Measurements from ENCODE around the gene SWT1.

Gene SWT1

DNA sequence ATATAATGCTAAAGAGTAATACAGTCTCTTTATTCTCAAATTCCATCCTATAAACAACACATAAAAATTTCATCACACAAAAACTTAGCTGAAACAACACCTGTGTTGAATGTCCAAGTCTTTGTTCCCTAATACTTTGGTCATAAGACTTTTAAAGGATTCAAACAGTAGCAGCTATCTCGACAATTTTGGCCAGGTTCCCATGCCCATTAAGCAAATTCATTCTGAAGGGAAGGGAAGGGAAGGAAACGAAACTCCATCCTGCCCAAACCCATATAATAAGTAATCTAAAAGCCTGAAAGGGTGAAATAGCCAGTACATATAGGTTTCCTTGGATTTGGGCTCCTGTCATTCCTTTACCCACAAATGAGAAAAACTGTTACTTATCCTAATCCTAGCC lies 152.6 kb downstream of the SWT1 start:
- TF ChIP-seq, protein P1, sequence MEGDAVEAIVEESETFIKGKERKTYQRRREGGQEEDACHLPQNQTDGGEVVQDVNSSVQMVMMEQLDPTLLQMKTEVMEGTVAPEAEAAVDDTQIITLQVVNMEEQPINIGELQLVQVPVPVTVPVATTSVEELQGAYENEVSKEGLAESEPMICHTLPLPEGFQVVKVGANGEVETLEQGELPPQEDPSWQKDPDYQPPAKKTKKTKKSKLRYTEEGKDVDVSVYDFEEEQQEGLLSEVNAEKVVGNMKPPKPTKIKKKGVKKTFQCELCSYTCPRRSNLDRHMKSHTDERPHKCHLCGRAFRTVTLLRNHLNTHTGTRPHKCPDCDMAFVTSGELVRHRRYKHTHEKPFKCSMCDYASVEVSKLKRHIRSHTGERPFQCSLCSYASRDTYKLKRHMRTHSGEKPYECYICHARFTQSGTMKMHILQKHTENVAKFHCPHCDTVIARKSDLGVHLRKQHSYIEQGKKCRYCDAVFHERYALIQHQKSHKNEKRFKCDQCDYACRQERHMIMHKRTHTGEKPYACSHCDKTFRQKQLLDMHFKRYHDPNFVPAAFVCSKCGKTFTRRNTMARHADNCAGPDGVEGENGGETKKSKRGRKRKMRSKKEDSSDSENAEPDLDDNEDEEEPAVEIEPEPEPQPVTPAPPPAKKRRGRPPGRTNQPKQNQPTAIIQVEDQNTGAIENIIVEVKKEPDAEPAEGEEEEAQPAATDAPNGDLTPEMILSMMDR (IDR thresholded peaks at IDR 0.05; ENCODE audit: low read depth, low read length) = no peak
- DNase-seq (ENCODE audit: low read depth in 2 of 2) = peak in 1 of 2 donors; percentile 19
- no peak overlapping the region for H3K4me3 ChIP-seq (replicated peaks in 1 of 2; ENCODE audit: low read depth in 2 of 2, low read length in 2 of 2)

DNA sequence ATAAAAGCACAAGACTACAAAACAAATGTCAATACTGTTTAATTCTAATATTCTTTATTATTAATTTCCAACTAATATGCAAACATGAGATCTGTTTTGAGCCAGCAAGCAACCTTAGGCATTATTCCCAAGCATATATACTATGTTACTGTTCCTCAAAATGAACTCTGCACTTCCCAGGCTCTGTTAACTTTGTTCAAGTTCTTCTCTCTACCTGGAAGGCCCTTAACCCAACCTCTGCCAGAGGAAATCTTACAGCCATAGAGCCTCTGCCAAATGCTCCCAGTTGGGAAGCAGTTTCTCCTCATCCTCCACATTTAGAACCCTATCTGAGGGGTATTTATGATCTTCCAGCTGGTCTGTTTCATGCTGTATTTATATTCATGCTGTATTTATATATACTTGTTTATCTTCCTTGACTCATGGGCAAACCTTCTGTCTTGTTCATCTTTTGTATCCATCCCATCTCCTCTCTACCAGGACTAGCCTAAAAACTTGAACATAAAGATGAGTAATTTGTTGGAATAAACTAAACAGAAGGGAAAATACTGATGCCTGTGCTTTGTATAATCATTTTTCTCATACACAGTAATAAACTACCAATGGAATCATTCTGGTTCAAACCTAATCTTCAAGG lies 154.7 kb downstream of the SWT1 start:
- TF ChIP-seq, protein P1 (IDR thresholded peaks at IDR 0.05; ENCODE audit: low read depth, low read length) = no peak
- H3K4me3 ChIP-seq (replicated peaks in 1 of 2; ENCODE audit: low read depth in 2 of 2, low read length in 2 of 2) = no peak overlapping the region
- DNase-seq (ENCODE audit: low read depth in 2 of 2) = peak in 1 of 2 donors; percentile 20

DNA sequence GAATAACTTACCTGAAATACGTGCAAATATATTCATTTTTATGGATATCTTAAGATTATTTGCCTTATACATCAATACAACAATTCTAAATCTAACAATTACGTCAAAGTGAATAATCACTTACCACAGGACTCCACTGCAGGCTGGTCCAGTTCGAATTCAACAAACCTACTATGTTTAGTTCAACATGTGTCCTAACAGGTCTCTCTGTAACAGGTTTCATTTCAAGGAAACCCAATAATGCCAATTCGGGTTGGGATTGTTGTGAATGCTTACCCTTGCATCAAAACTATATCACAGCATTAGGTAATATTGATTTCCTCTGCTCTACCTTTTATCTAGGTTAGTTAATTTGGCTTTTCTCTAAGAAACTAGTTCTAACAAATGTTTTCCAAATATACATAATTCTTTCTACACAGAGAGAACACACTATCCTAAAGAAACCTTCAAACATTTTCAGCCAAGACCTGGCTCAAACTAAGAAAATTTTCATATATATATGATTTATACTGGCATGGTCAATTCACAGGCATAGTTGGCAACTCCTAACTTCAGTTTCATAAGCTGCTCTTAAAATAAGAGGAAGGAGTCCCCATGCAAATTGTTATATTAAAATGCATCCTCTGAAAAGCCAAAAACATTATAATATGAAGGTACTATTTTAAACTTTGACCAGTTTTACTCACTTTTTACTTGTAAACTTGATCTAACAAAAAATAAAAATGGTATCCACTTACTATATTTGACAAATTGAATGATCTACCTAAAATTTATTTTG lies 155.6 kb downstream of the SWT1 start:
- TF ChIP-seq, protein P1 (IDR thresholded peaks at IDR 0.05; ENCODE audit: low read depth, low read length) = no peak
- DNase-seq (ENCODE audit: low read depth in 2 of 2) = no peak
- H3K4me3 ChIP-seq (replicated peaks in 1 of 2; ENCODE audit: low read depth in 2 of 2, low read length in 2 of 2) = no peak overlapping the region

DNA sequence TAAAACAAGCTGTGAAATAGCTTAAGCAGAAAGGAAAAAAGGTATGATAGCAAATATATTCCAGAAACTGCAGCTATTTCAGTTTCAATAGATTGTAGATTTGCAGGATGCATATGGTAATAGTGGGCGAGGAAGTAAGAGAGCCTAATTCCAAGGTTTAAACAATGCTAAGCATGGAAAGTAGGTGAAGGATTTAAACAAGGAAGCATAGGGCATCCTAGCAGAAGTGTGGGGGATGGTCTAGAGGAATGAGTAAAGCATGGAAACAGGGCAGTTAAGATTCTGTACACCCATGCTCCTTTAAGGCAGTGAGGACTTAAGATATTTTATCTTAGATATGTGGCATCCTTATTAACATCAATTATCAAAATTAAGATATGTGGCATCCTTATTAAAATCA lies 157.4 kb downstream of the SWT1 start:
- H3K4me3 ChIP-seq (replicated peaks in 1 of 2; ENCODE audit: low read depth in 2 of 2, low read length in 2 of 2) = peak overlapping the region; percentile 5 to 98
- peak; percentile 21 to 24 for DNase-seq (ENCODE audit: low read depth in 2 of 2)
- TF ChIP-seq, protein P1 (IDR thresholded peaks at IDR 0.05; ENCODE audit: low read depth, low read length) = no peak

DNA sequence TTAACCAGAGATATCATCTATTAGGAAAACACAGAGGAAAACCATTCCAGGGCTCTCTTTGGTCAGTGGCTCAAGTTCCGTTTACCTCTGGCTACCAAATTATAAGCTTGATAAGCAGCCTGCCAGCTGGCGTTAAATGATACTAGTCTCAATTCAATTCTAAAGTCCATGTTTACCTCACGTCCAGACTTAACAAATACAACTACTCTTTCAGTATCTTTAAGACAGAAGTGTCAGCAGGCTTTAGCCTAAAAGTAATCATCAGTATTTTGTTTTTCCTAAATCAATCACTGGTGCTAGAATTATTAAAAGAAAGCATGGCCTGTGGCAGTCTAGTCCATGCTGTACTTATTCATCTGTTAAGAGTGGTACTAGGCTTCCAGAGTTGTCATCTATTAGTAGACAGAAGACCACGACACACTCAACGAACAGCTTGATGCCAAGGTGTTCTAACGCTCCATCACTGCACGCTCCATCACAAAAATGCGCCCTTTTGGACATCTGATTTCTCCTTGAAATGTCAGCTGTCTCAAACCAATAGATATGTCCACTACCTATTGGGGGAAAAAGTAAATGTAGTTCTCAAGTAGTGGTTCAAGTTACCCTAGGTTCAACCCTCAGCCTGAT lies 158.6 kb downstream of the SWT1 start:
- TF ChIP-seq, protein P1 (IDR thresholded peaks at IDR 0.05; ENCODE audit: low read depth, low read length) = no peak
- no peak for DNase-seq (ENCODE audit: low read depth in 2 of 2)

DNA sequence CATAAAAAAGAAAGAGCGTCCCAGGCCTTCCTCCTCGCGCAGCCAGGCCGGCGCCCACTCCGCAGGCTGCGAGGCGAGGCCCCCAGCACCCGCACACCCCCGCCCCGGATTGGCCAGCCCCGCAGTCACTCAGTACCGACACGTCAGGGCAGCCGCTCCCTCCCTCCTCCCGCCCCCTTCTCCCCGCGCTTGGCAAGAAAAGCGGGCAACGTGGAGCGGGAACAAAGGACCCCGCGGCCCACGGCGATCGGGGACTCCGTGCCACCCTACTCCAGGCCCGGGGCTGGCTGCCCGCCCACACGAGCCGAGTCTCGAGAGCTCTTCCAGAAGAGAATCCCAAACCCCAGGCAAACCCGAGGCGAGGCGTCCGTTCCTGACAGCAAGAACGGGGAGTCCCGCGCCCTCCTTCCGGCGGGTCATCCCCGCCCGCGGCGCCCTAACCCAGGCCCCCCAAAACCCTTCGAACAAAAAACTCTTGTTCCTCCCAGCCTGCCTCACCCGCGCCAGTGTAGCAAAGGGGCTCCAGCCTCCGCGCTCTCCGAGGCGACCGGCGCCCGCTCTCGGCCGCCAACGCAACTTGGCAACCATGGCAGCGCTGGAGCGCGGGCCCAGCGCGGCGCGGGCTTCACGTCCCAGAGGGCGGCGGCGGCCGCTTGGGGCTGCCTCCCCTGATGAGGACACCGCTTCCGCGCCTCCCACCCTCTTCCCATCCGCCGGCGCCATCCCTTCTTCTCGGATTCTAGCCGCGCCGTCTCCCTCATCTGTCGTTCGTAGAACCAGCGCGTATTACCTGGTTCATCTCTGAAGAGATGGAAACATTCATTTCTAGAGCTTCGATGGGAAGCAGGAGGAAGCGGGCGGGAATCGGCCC lies 159.4 kb downstream of the SWT1 start:
- peak; percentile 92 to 96 for DNase-seq (ENCODE audit: low read depth in 2 of 2)
- H3K4me3 ChIP-seq (replicated peaks in 1 of 2; ENCODE audit: low read depth in 2 of 2, low read length in 2 of 2) = peak overlapping the region; percentile 86 to 98
- TF ChIP-seq, protein P1 (IDR thresholded peaks at IDR 0.05; ENCODE audit: low read depth, low read length) = no peak

More for the DNA sequence above, 158.6 kb downstream of the SWT1 start:
- H3K4me3 ChIP-seq (replicated peaks in 1 of 2; ENCODE audit: low read depth in 2 of 2, low read length in 2 of 2) = peak overlapping the region; percentile 86 to 98
